Gastroesophageal sphincter (tissue), 4 donors: Measurements from ENCODE around the gene MBOAT7. TPM values are rescaled to one million over a fixed set of nuclear protein-coding genes. Genes with fewer than 3 reads are reported as not detected.

Experiments used
- ATAC-seq: fragments of 150-250 bp; one replicate; pipeline ENCODE4 v1.9.1; 2016; ENCODE audit warnings: mild to moderate bottlenecking, moderate library complexity
- H3K27ac ChIP-seq, 4 donors: fragments of 200-600 bp; sonication (generic) in 3 of 4; 1 replicate in 3 of 4; 2 replicates in 1 of 4; pipeline ENCODE4 v1.5.1; 2016 to 2019
- H3K27me3 ChIP-seq: fragments of 200-600 bp; sonication (generic); one replicate; pipeline ENCODE4 v1.5.1; 2019
- H3K36me3 ChIP-seq, 2 donors: fragments of 200-600 bp; sonication (generic); one replicate each; pipeline ENCODE4 v1.5.1; 2019; ENCODE audit warnings: control low read depth in 1 of 2
- H3K4me1 ChIP-seq, 3 donors: fragments of 200-600 bp; sonication (generic); 1 replicate in 2 of 3; 2 replicates in 1 of 3; pipeline ENCODE4 v1.5.1; 2016 to 2019; ENCODE audit warnings: control low read depth in 2 of 3
- H3K4me3 ChIP-seq, 2 donors: fragments of 200-600 bp; sonication (generic); one replicate each; pipeline ENCODE4 v1.5.1; 2019; ENCODE audit warnings: mild to moderate bottlenecking in 1 of 2, moderate library complexity in 1 of 2
- H3K9me3 ChIP-seq, 3 donors: fragments of 200-600 bp; sonication (generic); one replicate each; pipeline ENCODE4 v1.5.1; 2017 to 2019; ENCODE audit warnings: control low read depth in 2 of 3
- CTCF ChIP-seq, 4 experiments: fragments of 200-600 bp in 2 of 4; fragments of 450-650 bp in 2 of 4; sonication (generic) in 1 of 4; IDR thresholded peaks; one replicate each; pipeline ENCODE4 v1.5.1; 2017 to 2019; ENCODE audit warnings: antibody characterized with exemption in 4 of 4, mild to moderate bottlenecking in 2 of 4, moderate library complexity in 2 of 4
- EP300 ChIP-seq: sonication (generic); formaldehyde crosslinking; IDR thresholded peaks from one replicate; pipeline ENCODE4 v1.6.1; 2017; ENCODE audit warnings: antibody characterized with exemption, mild to moderate bottlenecking
- POLR2A ChIP-seq, 2 donors: fragments of 450-650 bp; IDR thresholded peaks; one replicate each; pipeline ENCODE4 v1.6.1; 2017; ENCODE audit warnings: antibody characterized with exemption in 2 of 2, mild to moderate bottlenecking in 2 of 2, moderate library complexity in 1 of 2
- POLR2AphosphoS5 ChIP-seq: sonication (generic); formaldehyde crosslinking; IDR thresholded peaks from one replicate; pipeline ENCODE4 v1.6.1; 2017; ENCODE audit warnings: antibody characterized with exemption
- WGBS, 2 donors: methylation state at CpG; one replicate each; pipeline ENCODE4 v1.1.5; 2018; ENCODE audit warnings: low coverage in 1 of 2; 5-methylcytosine and 5-hydroxymethylcytosine counted together
- total RNA-seq, 4 donors: library from RNA; depleted of rRNA; stranded (reverse); fragments of >200 nt; gene quantifications; one replicate each; pipeline ENCODE4 v1.1.0, GENCODE V29; 2016

MBOAT7 gene
- total RNA-seq, 4 donors from 2014 or later, result 28.4 to 64.3 (median 36.5) TPM

- ATAC-seq, result no peak
- whole genome bisulfite sequencing, 2 donors, result 66 to 80% methylated on average over 2 to 7 of the region's 10 CpGs
- peaks cover 4% of the 10 kb centered on the region for H3K27me3 ChIP-seq
- H3K4me3 ChIP-seq, result no peak overlapping the region
- TF ChIP-seq CTCF (IDR thresholded peaks at IDR 0.05), result no peak
- no peak for TF ChIP-seq EP300
- no peak for TF ChIP-seq POLR2AphosphoS5
- no peak for TF ChIP-seq POLR2A (IDR thresholded peaks at IDR 0.05)
- H3K4me1 ChIP-seq, result no peaks in the 10 kb centered on the region
- no peak overlapping the region for H3K27ac ChIP-seq
- no peaks in the 10 kb centered on the region for H3K9me3 ChIP-seq
- H3K36me3 ChIP-seq, result peaks cover 0 to 56% of the 10 kb centered on the region in 2 donors
Observed at GRCh38 chr19:54179262-54179852, 10.0 kb downstream of the MBOAT7 start.

- Histone ChIP-seq H3K4me3 (no peak overlapping the region), H3K27ac (no peak overlapping the region), H3K36me3 (peaks cover 0 to 55% of the 10 kb centered on the region in 2 donors), H3K4me1 (no peaks in the 10 kb centered on the region), H3K9me3 (no peaks in the 10 kb centered on the region), H3K27me3 (peaks cover 10% of the 10 kb centered on the region)
- peak; percentile 67 for ATAC-seq
- TF ChIP-seq CTCF (IDR thresholded peaks at IDR 0.05), result no peak
- TF ChIP-seq POLR2A (IDR thresholded peaks at IDR 0.05), result no peak
- no peak for TF ChIP-seq EP300
- TF ChIP-seq POLR2AphosphoS5, result no peak
- 58 to 86% methylated on average over 1 to 4 of the region's 23 CpGs for WGBS, 2 donors
Observed at GRCh38 chr19:54178581-54179261, 10.7 kb downstream of the MBOAT7 start.

GRCh38 chr19:54173951-54174834 is 15.2 kb downstream of the MBOAT7 start:
- H3K36me3 ChIP-seq, result peaks cover 0 to 20% of the 10 kb centered on the region in 2 donors
- H3K4me1 ChIP-seq, result peaks cover 0 to 6% (median 0%) of the 10 kb centered on the region in 3 donors
- no peak for ATAC-seq
- TF ChIP-seq POLR2AphosphoS5 (no peak), POLR2A (IDR thresholded peaks at IDR 0.05) (no peak), CTCF (IDR thresholded peaks at IDR 0.05) (no peak), EP300 (no peak)
- H3K4me3 ChIP-seq, result no peak overlapping the region
- H3K9me3 ChIP-seq, result no peaks in the 10 kb centered on the region
- H3K27me3 ChIP-seq, result peaks cover 31% of the 10 kb centered on the region
- 72% methylated on average over 2 of the region's 25 CpGs; no CpG with 5 or more reads in 1 of the 2 donors for WGBS, 2 donors
- no peak overlapping the region for H3K27ac ChIP-seq

- H3K36me3 ChIP-seq, result peaks cover 0 to 12% of the 10 kb centered on the region in 2 donors
- ATAC-seq, result no peak
Observed at GRCh38 chr19:54173359-54173699, 16.1 kb downstream of the MBOAT7 start.

More at GRCh38 chr19:54173359-54173699, 16.1 kb downstream of the MBOAT7 start:
- Histone ChIP-seq H3K4me3 (peak overlapping the region in 1 of 2 donors; percentile 16), H3K9me3 (no peaks in the 10 kb centered on the region), H3K4me1 (peaks cover 0 to 8% (median 0%) of the 10 kb centered on the region in 3 donors), H3K27ac (peak overlapping the region in 2 of 4 donors; percentile 27 to 36), H3K27me3 (peaks cover 32% of the 10 kb centered on the region)
- TF ChIP-seq POLR2A (IDR thresholded peaks at IDR 0.05) (no peak), POLR2AphosphoS5 (no peak), CTCF (IDR thresholded peaks at IDR 0.05) (no peak), EP300 (no peak)
- WGBS, 2 donors, result 58 to 59% methylated on average over 3 to 6 of the region's 15 CpGs
